ENCODE measurements around the gene SKIC8. TPM values are rescaled to one million over a fixed set of nuclear protein-coding genes. Genes with fewer than 3 reads are reported as not detected.
A peak's percentile ranks its signal among the peaks of the same experiment; 100 is the strongest.
"Not testable (repeated sequence)": the region's sequence is repeated elsewhere in the genome, so short reads cannot be mapped to it uniquely, and the experiment has no call there.

SKIC8 gene
- total and polyA plus RNA-seq, 2 of the 13 experiments (the other 11 are each of a cell fraction or from before 2014, with no cell fraction given) = 69.5 to 70.6 TPM

DNA sequence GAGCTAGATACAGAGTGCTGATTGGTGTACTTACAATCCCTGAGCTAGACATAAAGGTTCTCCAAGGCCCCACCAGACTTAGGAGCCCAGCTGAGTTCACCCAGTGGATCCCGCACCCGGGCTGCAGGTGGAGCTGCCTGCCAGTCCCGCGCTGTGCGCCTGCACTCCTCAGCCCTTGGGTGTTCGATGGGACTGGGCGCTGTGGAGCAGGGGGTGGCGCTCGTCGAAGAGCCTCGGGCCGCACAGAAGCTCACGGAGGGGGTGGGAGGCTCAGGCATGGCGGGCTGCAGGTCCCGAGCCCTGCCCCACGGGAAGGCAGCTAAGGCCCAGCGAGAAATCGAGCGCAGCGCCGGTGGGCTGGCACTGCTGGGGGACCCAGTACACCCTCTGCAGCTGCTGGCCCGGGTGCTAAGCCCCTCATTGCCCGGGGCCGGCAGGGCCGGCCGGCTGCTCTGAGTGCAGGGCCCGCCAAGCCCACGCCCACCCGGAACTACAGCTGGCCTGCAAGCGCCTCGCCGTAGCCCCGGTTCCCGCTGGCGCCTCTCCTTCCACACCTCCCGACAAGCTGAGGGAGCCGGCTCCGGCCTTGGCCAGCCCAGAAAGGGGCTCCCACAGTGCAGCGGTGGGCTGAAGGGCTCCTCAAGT lies 53.3 kb downstream of the SKIC8 start:
- H3K4me3 ChIP-seq (replicated peaks in 1 of 3; ENCODE audit: insufficient read depth in 1 of 3, low read depth in 2 of 3, low read length in 3 of 3); H3K27me3 ChIP-seq (ENCODE audit: control insufficient read depth in 1 of 2, insufficient read depth in 2 of 2, low read length in 2 of 2); H2AFZ ChIP-seq (ENCODE audit: low read length); H3K27ac ChIP-seq (ENCODE audit: extremely low read length, insufficient read depth, low read length); FAIRE-seq; H3K79me2 ChIP-seq (ENCODE audit: insufficient read depth, low read length); BruUV-seq (replicated peaks); DNase-seq (ENCODE audit: low spot score); H3K36me3 ChIP-seq (replicated peaks in 1 of 2; ENCODE audit: control insufficient read depth in 1 of 2, insufficient read depth in 2 of 2, low read length in 2 of 2); H3K4me2 ChIP-seq (ENCODE audit: low read depth, low read length); intact Hi-C loops (cut with micrococcal nuclease; ENCODE audit: unreplicated experiment); ATAC-seq; H3K9me3 ChIP-seq (ENCODE audit: low read length); H4K20me1 ChIP-seq (ENCODE audit: insufficient read depth, low read length); H3K9ac ChIP-seq (ENCODE audit: insufficient read depth, low read depth, low read length); CTCF ChIA-PET (ENCODE audit: low intra/inter-chr PET ratio, low total read pairs): not testable (repeated sequence)
- POLR2A ChIA-PET = interaction anchor here (1.6 kb wide), 1 partner anchor 53 kb away, joined by 4 read pairs; the partner anchor contains the start of gene SKIC8
- H3K4me1 ChIP-seq (ENCODE audit: insufficient read depth, low read length) = peaks cover 32% of the 10 kb centered on the region
- 73% methylated on average over 14 of the region's 39 CpGs for WGBS (ENCODE audit: low lambda C conversion rate)
- in situ Hi-C loops (cut with HindIII; ENCODE audit: extremely low pct_ligation_motif_present, low pct_unique_long_range_greater_than_20kb) = loop anchor here (25.0 kb wide), 1 partner anchor 284 kb away; no protein-coding TSS in a partner anchor
- TF ChIP-seq, protein P1, sequence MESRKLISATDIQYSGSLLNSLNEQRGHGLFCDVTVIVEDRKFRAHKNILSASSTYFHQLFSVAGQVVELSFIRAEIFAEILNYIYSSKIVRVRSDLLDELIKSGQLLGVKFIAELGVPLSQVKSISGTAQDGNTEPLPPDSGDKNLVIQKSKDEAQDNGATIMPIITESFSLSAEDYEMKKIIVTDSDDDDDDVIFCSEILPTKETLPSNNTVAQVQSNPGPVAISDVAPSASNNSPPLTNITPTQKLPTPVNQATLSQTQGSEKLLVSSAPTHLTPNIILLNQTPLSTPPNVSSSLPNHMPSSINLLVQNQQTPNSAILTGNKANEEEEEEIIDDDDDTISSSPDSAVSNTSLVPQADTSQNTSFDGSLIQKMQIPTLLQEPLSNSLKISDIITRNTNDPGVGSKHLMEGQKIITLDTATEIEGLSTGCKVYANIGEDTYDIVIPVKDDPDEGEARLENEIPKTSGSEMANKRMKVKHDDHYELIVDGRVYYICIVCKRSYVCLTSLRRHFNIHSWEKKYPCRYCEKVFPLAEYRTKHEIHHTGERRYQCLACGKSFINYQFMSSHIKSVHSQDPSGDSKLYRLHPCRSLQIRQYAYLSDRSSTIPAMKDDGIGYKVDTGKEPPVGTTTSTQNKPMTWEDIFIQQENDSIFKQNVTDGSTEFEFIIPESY (CRISPR knock-in tag; IDR thresholded peaks at IDR 0.05) = 0 out of 2 replicates have a peak, but pooled peaks have one; percentile 32

DNA sequence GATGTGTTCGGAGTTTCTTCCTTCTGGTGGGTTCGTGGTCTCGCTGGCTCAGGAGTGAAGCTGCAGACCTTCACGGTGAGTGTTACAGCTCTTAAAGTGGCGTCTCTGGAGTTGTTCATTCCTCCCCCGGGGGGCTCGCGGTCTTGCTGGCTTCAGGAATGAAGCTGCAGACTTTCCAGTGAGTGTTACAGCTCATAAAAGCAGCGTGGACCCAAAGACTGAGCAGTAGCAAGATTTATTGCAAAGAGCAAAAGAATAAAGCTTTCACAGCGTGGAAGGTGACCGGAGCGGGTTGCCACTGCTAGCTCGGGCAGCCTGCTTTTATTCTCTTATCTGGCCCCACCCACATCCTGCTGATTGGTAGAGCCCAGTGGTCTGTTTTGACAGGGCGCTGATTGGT lies 54.0 kb downstream of the SKIC8 start:
- H2AFZ ChIP-seq (ENCODE audit: low read length); H4K20me1 ChIP-seq (ENCODE audit: insufficient read depth, low read length); BruUV-seq (replicated peaks); H3K9me3 ChIP-seq (ENCODE audit: low read length); H3K36me3 ChIP-seq (replicated peaks in 1 of 2; ENCODE audit: control insufficient read depth in 1 of 2, insufficient read depth in 2 of 2, low read length in 2 of 2); H3K4me3 ChIP-seq (replicated peaks in 1 of 3; ENCODE audit: insufficient read depth in 1 of 3, low read depth in 2 of 3, low read length in 3 of 3); H3K79me2 ChIP-seq (ENCODE audit: insufficient read depth, low read length); H3K27ac ChIP-seq (ENCODE audit: extremely low read length, insufficient read depth, low read length); H3K9ac ChIP-seq (ENCODE audit: insufficient read depth, low read depth, low read length); H3K4me2 ChIP-seq (ENCODE audit: low read depth, low read length); CTCF ChIA-PET (ENCODE audit: low intra/inter-chr PET ratio, low total read pairs); FAIRE-seq; intact Hi-C loops (cut with micrococcal nuclease; ENCODE audit: unreplicated experiment); H3K27me3 ChIP-seq (ENCODE audit: control insufficient read depth in 1 of 2, insufficient read depth in 2 of 2, low read length in 2 of 2); DNase-seq (ENCODE audit: low spot score); ATAC-seq: not testable (repeated sequence)
- in situ Hi-C loops (cut with HindIII; ENCODE audit: extremely low pct_ligation_motif_present, low pct_unique_long_range_greater_than_20kb) = loop anchor here (25.0 kb wide), 1 partner anchor 283 kb away; no protein-coding TSS in a partner anchor
- WGBS (ENCODE audit: low lambda C conversion rate) = 77% methylated on average over 9 of the region's 14 CpGs
- peaks cover 32% of the 10 kb centered on the region for H3K4me1 ChIP-seq (ENCODE audit: insufficient read depth, low read length)
- POLR2A ChIA-PET = interaction anchor here (1.6 kb wide), 1 partner anchor 54 kb away, joined by 4 read pairs; the partner anchor contains the start of gene SKIC8
